ENCODE measurements around the gene ZNF638. TPM values are rescaled to one million over a fixed set of nuclear protein-coding genes. Genes with fewer than 3 reads are reported as not detected.
A peak's percentile ranks its signal among the peaks of the same experiment; 100 is the strongest.

Gene ZNF638
- total RNA-seq, 1 donor from 2014 or later, result 93.5 TPM

GRCh38 chr2:71467180-71467815 is 135.7 kb downstream of the ZNF638 start:
- DNase-seq (ENCODE audit: low spot score), result no peak

DNA sequence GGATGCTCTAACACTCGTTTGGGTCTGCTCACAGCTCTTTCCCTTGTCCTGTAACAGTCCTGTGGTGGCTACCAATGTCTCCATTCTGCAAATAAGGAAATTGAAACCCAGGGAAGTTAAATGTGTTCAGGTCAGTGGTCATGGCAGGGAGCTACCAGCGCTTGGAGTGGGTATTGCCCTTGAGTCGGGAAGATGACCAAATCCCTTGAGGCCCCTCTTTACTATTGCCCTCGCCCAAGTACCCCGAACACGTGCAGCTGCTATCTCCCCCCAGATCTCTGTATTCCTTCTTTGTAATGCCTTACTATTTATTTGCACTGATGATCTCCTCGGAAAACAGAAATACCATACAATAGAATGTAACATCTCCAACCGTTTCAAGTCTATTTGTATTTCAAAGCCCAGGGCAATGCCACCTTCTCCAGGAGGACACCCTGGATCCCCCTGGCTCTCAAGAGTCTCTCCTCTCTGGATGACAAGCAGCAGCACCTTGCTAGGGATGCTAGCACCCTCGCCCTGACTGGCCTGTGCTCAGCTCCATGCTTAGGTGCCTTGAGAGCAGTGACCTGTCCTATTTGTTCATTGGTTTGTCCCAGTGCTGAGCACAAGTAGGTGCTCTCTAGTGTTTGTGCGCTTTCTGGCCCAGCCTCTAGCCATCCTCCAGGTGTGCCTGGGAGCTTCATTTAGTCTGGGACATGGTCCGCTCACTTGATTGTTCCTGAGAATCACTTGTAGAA is 136.9 kb downstream of the ZNF638 start:
- DNase-seq (ENCODE audit: low spot score), result no peak

- DNase-seq (ENCODE audit: low spot score), result no peak
Measured at GRCh38 chr2:71469403-71470398, 138.1 kb downstream of the ZNF638 start.

DNA sequence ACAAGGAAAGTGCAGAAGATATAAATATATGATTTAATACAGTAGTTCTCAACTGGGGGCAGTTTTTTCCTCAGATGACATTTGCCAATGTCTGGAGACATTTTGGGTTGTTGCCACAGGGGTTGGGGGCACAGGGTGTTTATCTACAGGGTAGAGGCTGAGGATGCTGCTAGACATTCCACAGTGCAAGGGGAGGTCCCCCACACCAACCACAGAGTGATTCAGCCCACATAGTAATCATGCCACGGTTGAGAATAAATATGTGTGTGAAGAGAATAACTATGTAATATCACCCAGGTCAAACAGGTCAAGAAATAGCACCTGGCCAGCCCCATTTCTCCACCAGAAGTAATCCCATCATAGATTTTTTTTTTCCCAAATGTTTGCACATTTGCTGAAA is 139.7 kb downstream of the ZNF638 start:
- DNase-seq (ENCODE audit: low spot score), result no peak

GRCh38 chr2:71472019-71472418 is 140.4 kb downstream of the ZNF638 start:
- DNase-seq (ENCODE audit: low spot score), result no peak

- peak; percentile 64 for DNase-seq (ENCODE audit: low spot score)
Measured at GRCh38 chr2:71473346-71474031, 141.9 kb downstream of the ZNF638 start.

GRCh38 chr2:71474116-71474743 is 142.6 kb downstream of the ZNF638 start:
- DNase-seq (ENCODE audit: low spot score), result peak; percentile 5

GRCh38 chr2:71474744-71475397 is 143.3 kb downstream of the ZNF638 start:
- DNase-seq (ENCODE audit: low spot score), result peak; percentile 57

DNA sequence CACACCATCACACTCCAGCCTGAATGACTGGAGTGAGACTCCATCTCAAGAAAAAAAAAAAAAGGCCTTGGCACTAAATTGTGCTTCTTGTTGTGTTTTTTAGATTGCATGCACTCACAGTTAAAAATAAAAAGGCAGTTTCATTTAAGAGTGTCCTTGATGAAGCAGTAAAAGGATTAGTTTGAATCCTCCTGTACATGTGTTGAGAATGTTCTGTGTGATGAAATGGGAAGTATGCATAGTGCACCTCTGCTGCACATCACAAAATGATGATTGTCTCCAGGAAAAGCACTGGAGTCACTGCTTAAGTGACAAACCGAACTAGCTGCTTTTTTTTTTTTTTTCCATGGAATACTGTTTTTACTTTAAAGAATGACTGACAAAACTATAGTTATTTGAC is 144.9 kb downstream of the ZNF638 start:
- no peak for DNase-seq (ENCODE audit: low spot score)

GRCh38 chr2:71477231-71477691 is 145.7 kb downstream of the ZNF638 start:
- peak; percentile 55 for DNase-seq (ENCODE audit: low spot score)

- DNase-seq (ENCODE audit: low spot score), result peak; percentile 62
Measured at GRCh38 chr2:71478806-71479205, 147.2 kb downstream of the ZNF638 start.

GRCh38 chr2:71479261-71479660 is 147.7 kb downstream of the ZNF638 start:
- peak; percentile 59 for DNase-seq (ENCODE audit: low spot score)

GRCh38 chr2:71481111-71481510 is 149.5 kb downstream of the ZNF638 start:
- peak; percentile 64 for DNase-seq (ENCODE audit: low spot score)

DNA sequence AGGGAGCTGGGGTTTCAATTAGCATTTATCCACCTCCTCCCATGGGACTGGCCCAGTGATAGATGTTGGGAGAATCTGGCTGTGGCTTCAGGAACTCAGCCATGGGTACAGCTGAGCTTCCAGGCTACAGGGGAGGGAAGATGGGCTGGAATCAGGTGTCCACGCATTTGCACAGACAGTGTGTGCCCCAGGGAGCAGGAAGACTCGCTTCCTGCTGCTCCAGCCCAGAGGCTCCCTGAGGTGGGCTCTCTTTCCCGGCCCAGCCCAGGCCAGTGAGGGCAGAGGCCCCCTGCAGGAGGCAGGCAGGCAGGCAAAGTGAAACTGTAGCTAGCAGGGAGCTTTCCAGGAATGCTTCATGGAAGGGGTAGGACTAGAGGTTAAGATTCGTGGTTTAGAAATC is 150.5 kb downstream of the ZNF638 start:
- peak; percentile 67 for DNase-seq (ENCODE audit: low spot score)

GRCh38 chr2:71483246-71483645 is 151.7 kb downstream of the ZNF638 start:
- DNase-seq (ENCODE audit: low spot score), result peak; percentile 43

DNA sequence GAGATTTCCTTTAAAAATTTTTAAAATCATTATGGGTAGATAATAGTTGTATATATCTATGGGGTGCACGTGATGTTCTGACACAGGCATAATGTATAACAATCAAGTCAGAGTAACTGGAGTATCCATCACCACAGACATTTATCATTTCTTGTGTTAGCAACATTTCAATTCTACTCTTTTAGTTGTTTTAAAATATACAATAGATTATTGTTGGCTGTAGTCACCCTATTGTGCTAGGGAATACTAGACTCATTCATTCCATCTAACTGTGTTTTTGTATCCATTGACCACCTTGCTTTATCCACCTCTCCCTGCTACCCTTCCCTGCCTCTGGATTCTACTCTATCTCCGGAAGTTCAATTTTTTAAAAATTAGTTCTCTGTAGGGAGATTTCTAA is 152.8 kb downstream of the ZNF638 start:
- no peak for DNase-seq (ENCODE audit: low spot score)
